ENCODE results near the gene GJA8. TPM values are rescaled to one million over a fixed set of nuclear protein-coding genes. Genes with fewer than 3 reads are reported as not detected.

The GJA8 gene
- total and polyA plus RNA-seq, 2 experiments from 2014 or later: not detected

- Histone ChIP-seq H4K20me1 (ENCODE audit: insufficient read depth, poor library complexity, severe bottlenecking) (no peaks in the 10 kb centered on the region), H3K79me2 (no peaks in the 10 kb centered on the region), H3K4me1 (ENCODE audit: insufficient read depth) (peaks cover 4% of the 10 kb centered on the region), H3K9me3 (ENCODE audit: low read depth) (no peaks in the 10 kb centered on the region), H3K36me3 (replicated peaks; ENCODE audit: insufficient read depth, low read depth) (no peaks in the 10 kb centered on the region), H3K4me3 (no peak overlapping the region), H2AFZ (no peak overlapping the region), H3K4me2 (no peak overlapping the region), H3K27me3 (no peaks in the 10 kb centered on the region), H3K9me2 (replicated peaks; ENCODE audit: insufficient read depth) (no peaks in the 10 kb centered on the region), H3K27ac (no peak overlapping the region)
- 65% methylated on average over 8 of the region's 8 CpGs for WGBS (ENCODE audit: low lambda C conversion rate, missing lambda C conversion rate)
- DNase-seq (ENCODE audit: low spot score): peak; percentile 34
- no peak for TF ChIP-seq CTCF (IDR thresholded peaks at IDR 0.05; ENCODE audit: poor library complexity)
- TF ChIP-seq EZH2phosphoT487 (IDR thresholded peaks at IDR 0.05; ENCODE audit: low read depth, severe bottlenecking, unreplicated experiment): no peak
- no peak for TF ChIP-seq EZH2 (IDR thresholded peaks at IDR 0.05; ENCODE audit: borderline replicate concordance)
Measured at GRCh38 chr1:147897029-147897752, 5.4 kb upstream of the GJA8 start.

GRCh38 chr1:147897789-147898188 is 4.8 kb upstream of the GJA8 start:
- no peak for DNase-seq (ENCODE audit: low spot score)
- Histone ChIP-seq H3K27ac (no peak overlapping the region), H3K9me2 (replicated peaks; ENCODE audit: insufficient read depth) (no peaks in the 10 kb centered on the region), H3K9me3 (ENCODE audit: low read depth) (no peaks in the 10 kb centered on the region), H4K20me1 (ENCODE audit: insufficient read depth, poor library complexity, severe bottlenecking) (no peaks in the 10 kb centered on the region), H3K36me3 (replicated peaks; ENCODE audit: insufficient read depth, low read depth) (no peaks in the 10 kb centered on the region), H2AFZ (no peak overlapping the region), H3K79me2 (no peaks in the 10 kb centered on the region), H3K27me3 (no peaks in the 10 kb centered on the region), H3K4me3 (no peak overlapping the region), H3K4me1 (ENCODE audit: insufficient read depth) (no peaks in the 10 kb centered on the region), H3K4me2 (no peak overlapping the region)
- WGBS (ENCODE audit: low lambda C conversion rate, missing lambda C conversion rate): 94% methylated on average over 4 of the region's 4 CpGs
- TF ChIP-seq CTCF (IDR thresholded peaks at IDR 0.05; ENCODE audit: poor library complexity) (no peak), EZH2 (IDR thresholded peaks at IDR 0.05; ENCODE audit: borderline replicate concordance) (no peak), EZH2phosphoT487 (IDR thresholded peaks at IDR 0.05; ENCODE audit: low read depth, severe bottlenecking, unreplicated experiment) (no peak)

GRCh38 chr1:147904726-147905125 is 2.1 kb downstream of the GJA8 start:
- H3K9me2 ChIP-seq (replicated peaks; ENCODE audit: insufficient read depth): no peaks in the 10 kb centered on the region
- no peaks in the 10 kb centered on the region for H4K20me1 ChIP-seq (ENCODE audit: insufficient read depth, poor library complexity, severe bottlenecking)
- TF ChIP-seq EZH2phosphoT487 (IDR thresholded peaks at IDR 0.05; ENCODE audit: low read depth, severe bottlenecking, unreplicated experiment) (no peak), CTCF (IDR thresholded peaks at IDR 0.05; ENCODE audit: poor library complexity) (no peak), EZH2 (IDR thresholded peaks at IDR 0.05; ENCODE audit: borderline replicate concordance) (no peak)
- H3K79me2 ChIP-seq: no peaks in the 10 kb centered on the region
- H3K9me3 ChIP-seq (ENCODE audit: low read depth): no peaks in the 10 kb centered on the region
- DNase-seq (ENCODE audit: low spot score): no peak
- H3K27ac ChIP-seq: no peak overlapping the region
- H3K27me3 ChIP-seq: no peaks in the 10 kb centered on the region
- H3K4me3 ChIP-seq: no peak overlapping the region
- no peak overlapping the region for H3K4me2 ChIP-seq
- H2AFZ ChIP-seq: no peak overlapping the region
- 88% methylated on average over 3 of the region's 3 CpGs for WGBS (ENCODE audit: low lambda C conversion rate, missing lambda C conversion rate)
- H3K4me1 ChIP-seq (ENCODE audit: insufficient read depth): no peaks in the 10 kb centered on the region
- H3K36me3 ChIP-seq (replicated peaks; ENCODE audit: insufficient read depth, low read depth): no peaks in the 10 kb centered on the region
